K562 (cell line): ENCODE data around the gene NKX6-2. TPM values are rescaled to one million over a fixed set of nuclear protein-coding genes. Genes with fewer than 3 reads are reported as not detected.
A peak's percentile ranks its signal among the peaks of the same experiment; 100 is the strongest.

ENCODE experiments used
- ATAC-seq: fragments of 200-7000 bp; cut with Tn5 transposase; 3 replicates; pipeline ENCODE4 v1.9.1; 2020; ENCODE audit warnings: moderate library complexity
- BruUV-seq: library from RNA; stranded (reverse); fragments of 400-500 nt; replicated peaks from 2 replicates; lab custom pipeline; 2021; lab: Mats Ljungman, UMichigan
- CTCF ChIA-PET: fragments of 300-600 bp; formaldehyde crosslinking; extraction: SDS; loops from one replicate; lab custom pipeline; 2021; ENCODE audit warnings: low intra/inter-chr PET ratio; lab: Yijun Ruan, JAX
- POLR2A ChIA-PET: fragments of 300-600, 350-650 bp; sonication (Branson Sonifier 250); formaldehyde crosslinking; extraction: SDS; loops from one replicate; lab custom pipeline; 2021; ENCODE audit warnings: antibody characterized with exemption, inconsistent platforms; lab: Yijun Ruan, JAX
- DNase-seq, 4 experiments: peaks; one replicate each; pipeline versions ENCODE4 v3.0.0 to v3.0.0-alpha.2; 2011 to 2018; ENCODE audit warnings: low spot score in 3 of 4, mixed read lengths in 3 of 4; ENCODE audit errors: extremely low read depth in 1 of 4
- FAIRE-seq: peaks from 2 replicates; lab custom pipeline; 2011; peaks lifted over from hg19 to GRCh38; lab: Jason Lieb, UNC
- H2AFZ ChIP-seq: 2 replicates; pipeline ENCODE4 v1.6.0; 2011; ENCODE audit warnings: low read depth, low read length, control low read depth, inconsistent platforms
- H3K27ac ChIP-seq: fragments of 200-600 bp; 3 replicates; pipeline ENCODE4 v1.8.0; 2011; ENCODE audit warnings: low read depth, mild to moderate bottlenecking, control low read depth, inconsistent platforms, low read length, moderate library complexity, mixed read lengths; ENCODE audit errors: extremely low read depth
- H3K27me3 ChIP-seq, 2 experiments: fragments of 300-600 bp in 1 of 2; 2 replicates in 1 of 2; 3 replicates in 1 of 2; pipeline versions ENCODE4 v1.6.0 to v1.8.0; 2011; ENCODE audit warnings: inconsistent platforms in 2 of 2, low read length in 2 of 2, mild to moderate bottlenecking in 1 of 2, mixed read lengths in 1 of 2, moderate library complexity in 1 of 2; ENCODE audit not compliant: control insufficient read depth in 2 of 2, insufficient read depth in 2 of 2
- H3K36me3 ChIP-seq: fragments of 300-600 bp; 3 replicates; pipeline ENCODE4 v1.8.0; 2011; ENCODE audit warnings: mild to moderate bottlenecking, low read length, inconsistent platforms; ENCODE audit not compliant: control insufficient read depth, insufficient read depth
- H3K4me1 ChIP-seq, 2 experiments: fragments of 200-600 bp in 1 of 2; replicated peaks in 1 of 2; 2 replicates in 1 of 2; 3 replicates in 1 of 2; pipeline versions ENCODE4 v1.5.1 to v1.8.0; 2011; ENCODE audit warnings: inconsistent platforms in 2 of 2, low read length in 2 of 2, mild to moderate bottlenecking in 1 of 2, mixed read lengths in 1 of 2, moderate library complexity in 1 of 2; ENCODE audit not compliant: control insufficient read depth in 2 of 2, insufficient read depth in 2 of 2
- H3K4me2 ChIP-seq: 2 replicates; pipeline ENCODE4 v1.6.1; 2011; ENCODE audit warnings: low read length, control low read depth, inconsistent platforms, mixed read lengths; ENCODE audit not compliant: insufficient read depth
- H3K4me3 ChIP-seq: fragments of 200-600 bp; sonication (generic), shearing (Covaris generic); 2 replicates; pipeline ENCODE4 v1.5.1; 2016; ENCODE audit warnings: control low read depth, inconsistent platforms
- H3K79me2 ChIP-seq: fragments of 200-600 bp; 3 replicates; pipeline ENCODE4 v1.8.0; 2011; ENCODE audit warnings: low read length, inconsistent platforms; ENCODE audit not compliant: control insufficient read depth, insufficient read depth
- H3K9ac ChIP-seq, 2 experiments: 2 replicates each; pipeline versions ENCODE4 v1.6.0 to v1.6.1; 2011; ENCODE audit warnings: low read depth in 2 of 2, low read length in 2 of 2, control low read depth in 1 of 2, inconsistent platforms in 1 of 2, mild to moderate bottlenecking in 1 of 2, mixed read lengths in 1 of 2; ENCODE audit not compliant: insufficient read depth in 1 of 2
- H3K9me1 ChIP-seq: one replicate; pipeline ENCODE4 v1.6.0; 2011; ENCODE audit warnings: inconsistent platforms, mild to moderate bottlenecking, low read length, moderate library complexity; ENCODE audit not compliant: control insufficient read depth, insufficient read depth
- H3K9me3 ChIP-seq: replicated peaks from 2 replicates; pipeline ENCODE4 v1.5.1; 2011; ENCODE audit warnings: low read depth, low read length, inconsistent platforms; ENCODE audit not compliant: control insufficient read depth, insufficient read depth
- H4K20me1 ChIP-seq: replicated peaks from 2 replicates; pipeline ENCODE4 v1.6.1; 2011; ENCODE audit warnings: low read length, inconsistent platforms, mixed read lengths; ENCODE audit not compliant: control insufficient read depth, insufficient read depth
- CTCF ChIP-seq, 3 experiments: IDR thresholded peaks in 2 of 3; conservative IDR thresholded peaks in 1 of 3; 2 replicates each; pipeline ENCODE4 v1.5.1; 2011 to 2012; ENCODE audit warnings: low read length in 3 of 3, mild to moderate bottlenecking in 3 of 3, control low read depth in 2 of 3, improper control_type of control experiment in 1 of 3, inconsistent platforms in 1 of 3, low read depth in 1 of 3, mixed read lengths in 1 of 3, moderate library complexity in 1 of 3; ENCODE audit not compliant: insufficient read depth in 2 of 3
- ETV5 ChIP-seq: sonication (generic); formaldehyde crosslinking; IDR thresholded peaks from 2 replicates; pipeline ENCODE4 v1.4.0; 2020; ENCODE audit warnings: low read depth, mild to moderate bottlenecking, missing genetic modification reagents
- NR1H2 ChIP-seq: sonication (generic); formaldehyde crosslinking; IDR thresholded peaks from 2 replicates; pipeline ENCODE4 v1.4.0; 2020; ENCODE audit warnings: mild to moderate bottlenecking, missing genetic modification reagents
- RAD21 ChIP-seq, 2 experiments: fragments of 250-450 bp in 1 of 2; fragments of 450-650 bp in 1 of 2; sonication (Bioruptor Pico) in 1 of 2; formaldehyde crosslinking in 1 of 2; IDR thresholded peaks in 1 of 2; conservative IDR thresholded peaks in 1 of 2; 2 replicates each; pipeline versions ENCODE4 v1.4.0 to v1.8.0; 2020 to 2022; ENCODE audit warnings: mild to moderate bottlenecking in 2 of 2, moderate library complexity in 1 of 2
- REST ChIP-seq, 2 experiments: fragments of 450-650 bp; formaldehyde crosslinking in 1 of 2; IDR thresholded peaks; 2 replicates each; pipeline versions ENCODE4 v1.4.0 to v1.6.1; 2014 to 2020; ENCODE audit warnings: mild to moderate bottlenecking in 2 of 2, borderline replicate concordance in 1 of 2, low read depth in 1 of 2
- ZFP1 ChIP-seq: fragments of 450-650 bp; formaldehyde crosslinking; IDR thresholded peaks from 2 replicates; pipeline ENCODE4 v1.4.0; 2020; ENCODE audit warnings: mild to moderate bottlenecking, mixed read lengths
- ZSCAN32 ChIP-seq: fragments of 450-650 bp; formaldehyde crosslinking; IDR thresholded peaks from 2 replicates; pipeline ENCODE4 v1.4.0; 2020; ENCODE audit warnings: mild to moderate bottlenecking, moderate library complexity
- WGBS: fragments of 100-300 bp; shearing (Covaris generic); methylation state at CpG from one replicate; pipeline ENCODE4 v1.1.6; 2016; ENCODE audit warnings: low coverage, mixed read lengths; ENCODE audit not compliant: insufficient coverage; ENCODE audit errors: missing lambda C conversion rate; 5-methylcytosine and 5-hydroxymethylcytosine counted together
- in situ Hi-C: fragments of 300-500 bp; cut with MboI; formaldehyde crosslinking; loops from 4 replicates; pipeline ENCODE4 v1.15.0; 2018; ENCODE audit warnings: inconsistent platforms, mixed read lengths
- intact Hi-C: fragments of 100-400 bp; cut with micrococcal nuclease; formaldehyde crosslinking; loops from 2 replicates; pipeline ENCODE4 v1.14.2; 2022
- polyA plus RNA-seq, 8 experiments: library from polyadenylated mRNA; depleted of rRNA in 4 of 8; stranded (reverse) in 5 of 8; unstranded in 3 of 8; fragments of >200 nt; fragmentation: Nextera tagmentation in 2 of 8; fragmentation: Illumina TruSeq in 1 of 8; extraction: Ambion mirVana in 2 of 8; extraction: Trizol in 1 of 8; gene quantifications; 2 replicates each; pipeline versions ENCODE4 v1.2.1 to v1.2.3, GENCODE V29; 2011 to 2014; ENCODE audit warnings: inconsistent platforms in 1 of 8, missing spikeins in 1 of 8
- total RNA-seq, 7 experiments: library from RNA; depleted of rRNA in 6 of 7; stranded (reverse); fragments of >200 nt in 6 of 7; fragmentation: Illumina TruSeq in 2 of 7; extraction: Trizol in 2 of 7; gene quantifications; 2 replicates each; pipeline versions ENCODE4 v1.2.1 to v1.2.3, GENCODE V29; 2011 to 2021; ENCODE audit warnings: low replicate concordance in 1 of 7

Gene NKX6-2
- total and polyA plus RNA-seq, 9 of the 15 experiments (the other 6 are each of a cell fraction or from before 2014, with no cell fraction given) = 1.0 to 1.6 TPM; not detected in 7

- TF ChIP-seq ZSCAN32 (CRISPR knock-in tag) = no peak
Measured at GRCh38 chr10:132803416-132804210, 17.7 kb upstream of the NKX6-2 start (continued).

GRCh38 chr10:132802694-132803320 is 16.9 kb upstream of the NKX6-2 start:
- H3K79me2 ChIP-seq = no peaks in the 10 kb centered on the region
- no peak overlapping the region for H3K9ac ChIP-seq
- no peaks in the 10 kb centered on the region for H4K20me1 ChIP-seq
- ChIA-PET CTCF (interaction anchor here (0.7 kb wide), 1 partner anchor 695 kb away, joined by 3 read pairs; no protein-coding TSS in a partner anchor), POLR2A (interaction anchor here (0.5 to 0.7 kb wide), 3 partner anchors 48 to 782 kb away, joined by 3 read pairs; no protein-coding TSS in a partner anchor)
- no peak overlapping the region for H3K4me2 ChIP-seq
- FAIRE-seq (no peak), DNase-seq (peak in 2 of 4 experiments; percentile 34), ATAC-seq (peak; percentile 85)
- H3K27ac ChIP-seq = no peak overlapping the region
- H3K36me3 ChIP-seq = no peaks in the 10 kb centered on the region
- H3K4me3 ChIP-seq = no peak overlapping the region
- no peaks in the 10 kb centered on the region for H3K9me3 ChIP-seq
- TF ChIP-seq ETV5 (CRISPR knock-in tag) (no peak), CTCF (IDR thresholded peaks at IDR 0.05 in 2 of 3, conservative IDR thresholded peaks at IDR 0.05 in 1 of 3; ENCODE audit: insufficient read depth in 2 of 3, low read depth in 1 of 3, low read length in 3 of 3) (peak; percentile 31 to 40 (median 34); a peak in 5 of 6 replicates), RAD21 (CRISPR knock-in tag; conservative IDR thresholded peaks at IDR 0.05 in 1 of 2, IDR thresholded peaks at IDR 0.05 in 1 of 2) (peak in 1 of 2 experiments; percentile 38; a peak in 2 of 4 replicates), NR1H2 (CRISPR knock-in tag) (no peak), REST (IDR thresholded peaks at IDR 0.05; ENCODE audit: borderline replicate concordance) (peak; percentile 29; the same call in 1 of the 2 replicates), REST (CRISPR knock-in tag; IDR thresholded peaks at IDR 0.05; ENCODE audit: low read depth) (no peak), ZFP1 (CRISPR knock-in tag) (no peak)
- peaks cover 0 to 23% of the 10 kb centered on the region in 2 experiments; a peak in 2 of 5 replicates for H3K27me3 ChIP-seq
- no TSS peak for BruUV-seq
- peaks cover 0 to 14% of the 10 kb centered on the region in 2 experiments; a peak in 2 of 5 replicates for H3K4me1 ChIP-seq
- intact Hi-C loops (no loop called here), in situ Hi-C loops (no loop called here)
- no peaks in the 10 kb centered on the region for H3K9me1 ChIP-seq
- no peak overlapping the region for H2AFZ ChIP-seq
- WGBS = 0% methylated on average over 3 of the region's 16 CpGs
